Ovary (tissue), 9 donors: ENCODE data around the gene TMEM94. TPM values are rescaled to one million over a fixed set of nuclear protein-coding genes. Genes with fewer than 3 reads are reported as not detected.

Experiments used
- DNase-seq, 5 donors: peaks; one replicate each; pipeline ENCODE4 v3.0.0-alpha.2; 2019 to 2020
- H3K27ac ChIP-seq, 2 donors: fragments of 200-600 bp; one replicate each; pipeline versions ENCODE4 v1.5.1 to v1.8.0; 2019 to 2022
- H3K27me3 ChIP-seq: fragments of 200-600 bp; one replicate; pipeline ENCODE4 v1.8.0; 2022
- H3K36me3 ChIP-seq: fragments of 200-600 bp; sonication (generic); one replicate; pipeline ENCODE4 v1.5.1; 2019
- H3K4me1 ChIP-seq: one replicate; pipeline ENCODE4 v1.8.1; 2013; ENCODE audit warnings: mild to moderate bottlenecking, moderate library complexity; ENCODE audit not compliant: insufficient read depth
- H3K4me3 ChIP-seq: fragments of 200-600 bp; sonication (generic); one replicate; pipeline ENCODE4 v1.5.1; 2017
- H3K9me3 ChIP-seq, 2 donors: fragments of 200-600 bp in 1 of 2; sonication (generic) in 1 of 2; one replicate each; pipeline versions ENCODE4 v1.5.1 to v1.8.1; 2013 to 2019; ENCODE audit warnings: mild to moderate bottlenecking in 1 of 2, moderate library complexity in 1 of 2
- EP300 ChIP-seq: sonication (generic); formaldehyde crosslinking; IDR thresholded peaks from one replicate; pipeline ENCODE4 v1.6.1; 2017; ENCODE audit warnings: antibody characterized with exemption
- POLR2A ChIP-seq: fragments of 450-650 bp; IDR thresholded peaks from one replicate; pipeline ENCODE4 v1.6.1; 2017; ENCODE audit warnings: antibody characterized with exemption, mild to moderate bottlenecking, moderate library complexity
- WGBS, 3 donors: extraction: QIAGEN DNeasy Blood & Tissue Kit in 1 of 3; methylation state at CpG; one replicate each; pipeline versions ENCODE4 v1.1.5 to v1.1.7; 2013 to 2017; 5-methylcytosine and 5-hydroxymethylcytosine counted together
- intact Hi-C, 4 donors: fragments of 100-400 bp; cut with DNase I; formaldehyde crosslinking; loops; one replicate each; pipeline versions ENCODE4 v1.11.0 to v1.15.1; 2022 to 2023
- polyA plus RNA-seq, 2 donors: library from polyadenylated mRNA; stranded (reverse); fragments of 200-250 nt in 1 of 2; fragments of 350-450 nt in 1 of 2; fragmentation: Illumina TruSeq in 1 of 2; extraction: RNeasy Lipid Tissue Mini Kit (QIAGEN cat#74804) in 1 of 2; gene quantifications; one replicate each; pipeline ENCODE4 v1.2.3, GENCODE V29; 2013 to 2014
- total RNA-seq, 7 donors: library from RNA; depleted of rRNA in 2 of 7; stranded (reverse); fragments of >200 nt in 2 of 7; fragmentation: NEBNext Ultra II Directional in 3 of 7; extraction: Animal tissue kit (Norgen Biotek cat#: 25700) in 3 of 7; gene quantifications; one replicate each; pipeline versions ENCODE4 v1.1.0 to v1.2.4, GENCODE V29; 2016 to 2023
- TF ChIP-seq, protein P1 (sequence below), 3 donors: fragments of 450-650 bp in 2 of 3; fragments of 200-600 bp in 1 of 3; IDR thresholded peaks; one replicate each; pipeline versions ENCODE4 v1.5.1 to v1.8.0; 2016 to 2022; ENCODE audit warnings: antibody characterized with exemption in 3 of 3, mild to moderate bottlenecking in 1 of 3
- donor health status: DM: no; HTN: no; CAD: no; lungs with moderate emphysema.
- donor health status: DM: no; HTN: no; CAD: no.
- donor health status: Bipolar disorder and iron deficiency.
- donor health status: DM: yes; HTN: yes; CAD: no.
- donor health status: DM: no; HTN: no; CAD: no.
- donor health status: DM: yes; HTN: yes; CAD: no.

TMEM94 gene
- total and polyA plus RNA-seq, 9 donors: 29.2 to 87.1 (median 73.3) TPM

DNA sequence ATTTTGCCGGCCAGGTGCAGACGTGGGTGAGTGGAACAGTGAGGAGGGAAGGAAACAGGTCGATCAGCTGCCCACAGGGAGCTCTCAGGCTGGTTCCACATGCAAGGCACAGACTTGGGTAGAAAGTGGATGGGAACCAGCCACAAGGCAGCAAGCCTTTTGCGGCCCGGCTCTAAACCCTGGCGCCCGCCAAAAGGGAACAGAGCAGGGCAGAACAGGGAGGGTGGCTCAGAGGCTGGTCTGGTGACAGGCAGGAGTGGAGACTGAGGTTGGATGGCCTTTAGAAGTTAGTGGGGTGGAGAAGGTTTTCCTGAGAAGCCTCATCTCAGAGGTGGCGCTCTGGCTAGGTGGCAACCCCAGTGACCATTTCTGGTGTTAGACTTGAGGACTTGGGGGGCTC is 79.4 kb downstream of the TMEM94 start:
- no peak overlapping the region for H3K4me3 ChIP-seq
- DNase-seq: no peak
- no peaks in the 10 kb centered on the region for H3K36me3 ChIP-seq
- H3K9me3 ChIP-seq: no peaks in the 10 kb centered on the region
- no peak overlapping the region for H3K27ac ChIP-seq
- H3K4me1 ChIP-seq: no peaks in the 10 kb centered on the region
- intact Hi-C loops: loop anchor here in 1 of 4 donors (5.0 kb wide), 1 partner anchor 46 kb away; no protein-coding TSS in a partner anchor
- WGBS, 3 donors: 91 to 94% (median 94%) methylated on average over 8 of the region's 8 CpGs
- TF ChIP-seq EP300: no peak
- TF ChIP-seq, protein P1, sequence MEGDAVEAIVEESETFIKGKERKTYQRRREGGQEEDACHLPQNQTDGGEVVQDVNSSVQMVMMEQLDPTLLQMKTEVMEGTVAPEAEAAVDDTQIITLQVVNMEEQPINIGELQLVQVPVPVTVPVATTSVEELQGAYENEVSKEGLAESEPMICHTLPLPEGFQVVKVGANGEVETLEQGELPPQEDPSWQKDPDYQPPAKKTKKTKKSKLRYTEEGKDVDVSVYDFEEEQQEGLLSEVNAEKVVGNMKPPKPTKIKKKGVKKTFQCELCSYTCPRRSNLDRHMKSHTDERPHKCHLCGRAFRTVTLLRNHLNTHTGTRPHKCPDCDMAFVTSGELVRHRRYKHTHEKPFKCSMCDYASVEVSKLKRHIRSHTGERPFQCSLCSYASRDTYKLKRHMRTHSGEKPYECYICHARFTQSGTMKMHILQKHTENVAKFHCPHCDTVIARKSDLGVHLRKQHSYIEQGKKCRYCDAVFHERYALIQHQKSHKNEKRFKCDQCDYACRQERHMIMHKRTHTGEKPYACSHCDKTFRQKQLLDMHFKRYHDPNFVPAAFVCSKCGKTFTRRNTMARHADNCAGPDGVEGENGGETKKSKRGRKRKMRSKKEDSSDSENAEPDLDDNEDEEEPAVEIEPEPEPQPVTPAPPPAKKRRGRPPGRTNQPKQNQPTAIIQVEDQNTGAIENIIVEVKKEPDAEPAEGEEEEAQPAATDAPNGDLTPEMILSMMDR (IDR thresholded peaks at IDR 0.05): no peak
- no peak for TF ChIP-seq POLR2A
- H3K27me3 ChIP-seq: no peaks in the 10 kb centered on the region

DNA sequence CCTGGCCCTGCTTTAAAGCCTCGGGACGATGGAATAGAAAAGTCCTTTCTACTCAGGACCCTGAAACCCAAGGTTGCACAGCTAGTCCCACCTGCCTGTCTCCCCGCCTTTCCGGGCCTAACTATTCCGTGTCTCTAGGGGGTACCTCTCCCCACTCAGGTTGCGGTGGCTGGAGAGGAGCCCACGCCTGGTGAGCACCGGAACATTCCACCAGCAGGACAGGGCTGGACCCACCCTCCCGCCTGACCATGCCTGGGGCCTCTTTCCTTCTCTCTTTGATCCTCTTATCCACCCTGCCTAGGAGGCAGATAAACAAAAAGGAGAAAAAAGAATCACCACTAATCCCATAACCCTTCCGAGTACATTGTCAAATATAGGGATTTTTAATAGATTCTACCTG is 79.9 kb downstream of the TMEM94 start:
- Histone ChIP-seq H3K27ac (no peak overlapping the region), H3K27me3 (no peaks in the 10 kb centered on the region), H3K36me3 (no peaks in the 10 kb centered on the region), H3K4me1 (no peaks in the 10 kb centered on the region), H3K9me3 (no peaks in the 10 kb centered on the region), H3K4me3 (no peak overlapping the region)
- DNase-seq: no peak
- TF ChIP-seq, protein P1 (IDR thresholded peaks at IDR 0.05): no peak
- TF ChIP-seq EP300: no peak
- no peak for TF ChIP-seq POLR2A
- WGBS, 3 donors: 84 to 87% (median 86%) methylated on average over 10 of the region's 10 CpGs
- intact Hi-C loops: loop anchor here in 1 of 4 donors (5.0 kb wide), 1 partner anchor 46 kb away; no protein-coding TSS in a partner anchor

DNA sequence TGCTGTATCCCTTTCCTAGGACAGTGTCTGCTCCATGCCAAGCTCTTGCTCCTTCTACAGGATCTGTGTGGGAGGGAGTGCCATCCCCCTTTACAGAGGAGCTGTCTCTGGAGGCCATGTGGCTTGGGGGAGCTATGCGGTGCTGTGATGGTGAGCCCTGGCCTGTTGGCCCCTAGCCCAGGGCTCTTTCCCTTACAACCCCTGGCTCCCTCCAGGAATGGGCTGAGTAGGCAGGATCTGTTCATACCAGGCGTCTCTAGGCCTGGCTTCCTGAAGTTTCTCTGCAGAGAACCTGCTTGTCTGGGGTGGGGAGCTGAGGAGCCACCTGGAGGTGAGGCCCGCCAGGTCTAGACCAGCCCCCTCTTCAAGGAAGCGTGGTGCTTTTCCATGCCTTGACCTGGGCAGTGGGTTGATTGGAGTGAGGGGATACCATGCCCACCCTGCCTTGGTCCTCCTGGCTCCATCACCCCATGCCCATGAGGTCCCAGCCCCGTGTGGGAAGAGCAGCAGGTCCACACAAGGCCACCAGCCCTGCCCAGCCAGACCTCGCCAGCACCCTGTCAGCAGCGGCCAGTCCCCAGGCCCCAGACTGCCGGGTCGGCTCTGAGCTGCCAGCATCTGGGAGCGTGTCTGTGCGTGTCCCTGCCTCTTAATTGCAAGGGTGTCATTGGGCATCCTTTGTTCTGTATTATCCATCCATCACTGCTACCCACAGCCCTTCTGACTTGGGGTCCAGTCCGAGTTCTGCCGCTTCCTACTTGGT is 83.7 kb downstream of the TMEM94 start:
- H3K27me3 ChIP-seq: no peaks in the 10 kb centered on the region
- H3K9me3 ChIP-seq: no peaks in the 10 kb centered on the region
- WGBS, 3 donors: 79 to 90% (median 83%) methylated on average over 12 to 13 of the region's 13 CpGs
- no peaks in the 10 kb centered on the region for H3K4me1 ChIP-seq
- DNase-seq: no peak
- no peak overlapping the region for H3K4me3 ChIP-seq
- intact Hi-C loops: loop anchor here in 1 of 4 donors (5.0 kb wide), 1 partner anchor 42 kb away; no protein-coding TSS in a partner anchor
- H3K36me3 ChIP-seq: no peaks in the 10 kb centered on the region
- H3K27ac ChIP-seq: no peak overlapping the region
- TF ChIP-seq, protein P1 (IDR thresholded peaks at IDR 0.05): no peak
- no peak for TF ChIP-seq POLR2A
- no peak for TF ChIP-seq EP300

DNA sequence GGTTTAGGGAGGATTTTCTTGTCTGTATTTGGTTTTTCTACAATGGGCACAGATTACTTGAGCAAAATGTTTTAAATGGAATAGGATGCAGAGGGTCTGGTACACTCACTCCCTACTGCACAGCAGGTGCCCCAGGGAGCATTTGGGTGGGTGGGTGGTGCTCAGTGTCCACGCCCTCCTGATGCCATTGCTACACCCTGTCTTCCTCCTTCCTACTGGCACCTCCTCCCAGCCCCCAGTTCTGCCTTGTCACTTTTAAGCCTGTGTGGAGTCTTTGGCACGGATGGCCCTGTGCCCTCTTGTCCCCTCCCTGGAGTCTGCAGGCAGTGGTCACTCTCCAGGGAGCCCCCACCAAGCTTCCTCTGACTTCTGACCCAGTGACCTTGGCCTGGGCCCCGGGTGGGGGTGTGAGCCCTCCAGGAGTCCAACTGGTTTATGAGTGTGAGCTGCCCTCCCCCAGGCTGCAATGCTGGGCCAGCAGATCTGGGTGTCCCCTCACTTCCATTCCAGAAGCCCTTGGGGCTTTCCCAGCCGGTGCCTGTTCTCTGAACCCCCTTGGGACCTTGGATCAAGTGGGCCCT is 84.6 kb downstream of the TMEM94 start:
- no peaks in the 10 kb centered on the region for H3K27me3 ChIP-seq
- DNase-seq: no peak
- TF ChIP-seq, protein P1 (IDR thresholded peaks at IDR 0.05): no peak
- TF ChIP-seq POLR2A (no peak), EP300 (no peak)
- H3K4me3 ChIP-seq: no peak overlapping the region
- intact Hi-C loops: no loop called here
- 54 to 68% (median 68%) methylated on average over 4 of the region's 4 CpGs for WGBS, 3 donors
- H3K4me1 ChIP-seq: no peaks in the 10 kb centered on the region
- no peaks in the 10 kb centered on the region for H3K9me3 ChIP-seq
- no peaks in the 10 kb centered on the region for H3K36me3 ChIP-seq
- H3K27ac ChIP-seq: no peak overlapping the region
